Right lung (tissue), 5 donors: Measurements from ENCODE around the gene PLCD1. TPM values are rescaled to one million over a fixed set of nuclear protein-coding genes. Genes with fewer than 3 reads are reported as not detected.

Experiments used
- DNase-seq, 2 donors: peaks; one replicate each; pipeline ENCODE4 v3.0.0-alpha.2; 2013
- polyA plus RNA-seq, 5 donors: library from polyadenylated mRNA; unstranded; fragments of 120-200 nt; gene quantifications; one replicate each; pipeline versions ENCODE4 v1.2.1 to v1.2.3, GENCODE V29; 2013; ENCODE audit warnings: inconsistent platforms in 1 of 5, low replicate concordance in 1 of 5; ENCODE audit not compliant: insufficient read length in 5 of 5, insufficient read depth in 1 of 5

PLCD1 gene
- polyA plus RNA-seq, 5 donors, result 37.6 to 47.2 (median 44.0) TPM

DNA sequence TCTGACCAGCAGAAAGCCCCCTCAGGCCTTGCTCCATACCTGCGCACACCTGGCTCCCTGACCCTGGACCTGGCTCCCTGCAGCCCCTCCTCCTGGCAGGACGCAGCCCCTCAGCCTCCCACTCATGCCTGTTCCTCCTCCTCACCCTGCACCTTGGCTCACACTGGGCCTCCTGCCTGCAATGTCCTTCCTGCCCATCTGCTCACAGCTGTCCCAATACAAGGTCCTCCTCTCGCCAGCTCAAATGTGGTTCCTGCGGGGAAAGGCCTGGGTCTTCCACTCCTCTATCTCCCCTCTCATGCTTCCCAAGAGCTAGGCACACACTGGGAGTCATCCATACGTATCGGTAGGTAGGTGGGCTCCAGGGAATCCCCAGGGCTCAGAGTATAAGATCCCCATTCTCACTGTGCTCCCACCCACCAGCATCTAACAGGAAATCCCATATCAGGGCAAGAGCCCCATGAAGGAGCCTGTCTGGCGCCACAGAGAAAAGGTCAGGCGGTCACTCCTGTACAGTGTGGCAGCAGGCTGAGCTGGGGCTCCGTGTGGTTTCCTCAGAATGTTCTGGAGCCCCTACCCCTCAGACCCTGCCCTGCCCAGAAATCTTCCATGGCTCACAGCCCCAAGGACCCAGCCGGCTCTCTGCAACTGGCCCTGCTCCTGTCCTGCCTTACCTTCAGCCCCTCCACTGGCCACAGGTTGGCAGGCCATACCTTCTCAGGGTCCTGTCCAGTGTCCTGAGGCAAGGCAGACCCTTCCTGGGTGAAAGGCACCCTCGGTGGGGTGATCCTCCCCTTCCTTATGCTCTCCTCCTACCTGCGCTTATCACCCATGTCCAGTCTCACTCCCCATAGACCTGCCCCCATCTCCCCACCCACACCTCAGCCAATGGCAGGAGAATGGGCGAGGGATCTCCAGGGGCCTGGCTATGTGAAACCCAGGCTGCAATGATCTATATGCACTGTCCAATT, 10.9 kb downstream of the PLCD1 start:
- DNase-seq, result no peak

DNA sequence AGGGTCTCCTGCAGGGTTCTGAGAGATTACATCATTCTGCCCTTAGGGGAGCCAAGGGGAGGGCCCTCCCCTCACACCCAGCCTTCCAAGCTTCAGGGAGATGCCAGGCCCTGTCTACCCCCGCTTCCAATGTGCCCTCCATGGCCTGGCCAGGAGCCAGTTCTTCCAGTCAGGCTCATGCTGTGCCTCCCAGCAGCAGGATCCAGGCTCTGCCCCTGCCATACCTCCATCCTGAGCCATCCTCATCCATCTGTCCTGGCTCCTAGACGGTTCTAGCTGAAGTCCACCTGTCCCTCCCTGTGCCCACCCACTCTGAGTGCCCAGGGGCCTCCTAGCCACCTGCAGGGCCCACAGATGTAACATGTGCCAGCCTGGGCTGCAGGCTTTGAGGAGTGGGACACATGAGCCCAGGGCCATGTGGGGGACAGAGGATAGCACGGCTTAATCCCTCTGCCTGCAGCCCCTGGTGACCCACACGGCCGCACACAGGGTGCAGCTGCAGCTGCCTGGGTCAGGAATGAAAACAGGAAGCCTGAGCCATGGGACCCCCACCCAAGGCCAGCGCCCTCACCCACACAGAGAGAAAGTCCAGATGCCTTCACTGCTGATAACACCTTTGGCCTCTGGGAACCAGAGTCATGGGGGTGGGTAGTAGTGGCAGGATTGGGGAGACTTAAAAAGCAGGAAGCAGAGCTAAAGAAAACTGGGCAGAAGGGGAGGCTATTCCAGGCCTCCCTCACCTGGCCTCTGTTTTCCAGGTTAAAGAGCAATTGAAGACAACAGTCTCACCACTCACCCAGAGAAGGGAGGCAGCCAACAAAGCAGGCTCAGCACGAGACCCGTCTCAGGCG, 11.8 kb downstream of the PLCD1 start:
- no peak for DNase-seq

DNA sequence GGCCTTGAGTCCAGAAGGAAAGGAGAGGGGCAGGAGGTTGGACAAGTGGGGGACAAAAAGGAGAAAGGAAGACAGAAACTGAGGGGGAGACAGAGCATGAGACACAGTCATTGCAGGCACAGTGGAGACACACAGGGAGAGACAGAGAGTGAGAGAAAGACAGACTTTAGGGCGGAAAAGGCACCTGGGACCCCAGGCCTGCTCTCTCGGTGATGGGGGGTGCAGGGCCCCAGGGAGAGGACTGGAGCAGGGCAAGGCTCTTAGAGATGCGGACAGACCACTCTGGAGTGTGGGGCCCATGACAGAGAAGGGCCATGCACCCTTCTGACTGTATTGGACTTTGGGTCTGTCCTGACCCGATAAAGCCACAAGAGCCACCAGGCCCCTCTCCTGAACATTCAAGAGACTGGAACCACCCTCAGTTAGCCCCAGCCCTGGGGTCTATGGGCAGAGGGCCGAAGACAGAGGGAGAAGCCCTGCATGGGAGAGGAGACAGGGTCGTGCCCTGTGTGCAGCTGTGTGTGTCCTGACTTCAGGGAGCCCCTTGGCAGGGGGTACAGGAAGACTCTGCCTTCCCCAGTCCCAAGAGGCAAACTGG, 12.5 kb downstream of the PLCD1 start:
- no peak for DNase-seq

DNA sequence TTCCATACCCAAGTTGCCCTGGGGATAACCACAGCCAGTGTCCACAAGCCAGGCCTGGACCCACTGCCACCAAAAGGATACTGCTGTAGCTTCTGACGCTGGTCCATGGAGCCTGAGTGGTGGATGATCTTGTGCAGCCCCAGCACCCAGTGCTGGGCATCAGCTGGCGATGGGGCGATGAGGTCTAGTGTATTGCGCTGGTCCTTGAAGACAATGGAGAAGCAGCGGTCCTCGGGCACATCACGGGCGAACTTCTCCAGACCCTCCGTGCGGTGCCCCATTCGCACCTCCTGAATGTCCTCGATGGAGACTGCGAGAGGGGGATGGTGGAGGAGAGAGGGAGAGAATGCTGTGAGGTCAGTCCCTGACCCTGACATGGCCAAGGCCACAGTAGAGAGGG, 13.0 kb downstream of the PLCD1 start:
- no peak for DNase-seq

DNA sequence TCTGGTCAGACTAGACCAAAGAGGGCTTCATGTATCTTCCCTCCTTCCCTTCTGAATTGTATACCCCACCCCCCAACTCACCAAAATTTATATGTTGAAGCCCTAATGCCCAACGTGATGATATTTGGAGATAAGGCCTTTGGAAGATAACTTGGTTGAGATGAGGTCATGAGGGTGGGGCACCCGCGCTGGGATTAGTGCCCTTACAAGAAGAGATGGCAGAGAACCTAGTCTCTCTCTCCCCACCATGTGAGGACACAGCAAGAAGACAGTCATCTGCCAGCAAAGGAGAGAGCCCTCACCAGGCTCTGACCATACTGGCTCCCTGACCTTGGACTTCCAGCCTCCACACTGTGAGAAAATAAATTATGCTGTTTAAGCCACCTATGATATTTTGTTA, 13.5 kb downstream of the PLCD1 start:
- no peak for DNase-seq

DNA sequence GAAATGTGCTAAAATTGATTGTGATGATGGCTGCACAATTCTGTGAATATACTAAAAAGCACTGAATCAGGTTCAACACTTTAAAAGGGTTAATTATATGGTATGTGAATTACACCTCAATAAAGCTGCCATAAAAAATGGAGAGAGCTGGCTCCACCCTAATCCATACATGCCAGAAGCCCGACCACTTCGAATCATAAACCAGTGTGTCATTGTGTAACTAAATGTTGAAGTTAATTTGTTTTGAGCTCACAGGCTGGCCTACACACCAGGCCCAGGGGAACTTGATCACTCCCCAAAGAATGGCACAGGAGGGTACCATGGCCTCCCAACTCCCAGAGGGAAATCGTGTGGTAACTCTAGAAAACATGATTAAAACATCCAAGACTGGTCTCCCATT, 14.0 kb downstream of the PLCD1 start:
- no peak for DNase-seq

DNA sequence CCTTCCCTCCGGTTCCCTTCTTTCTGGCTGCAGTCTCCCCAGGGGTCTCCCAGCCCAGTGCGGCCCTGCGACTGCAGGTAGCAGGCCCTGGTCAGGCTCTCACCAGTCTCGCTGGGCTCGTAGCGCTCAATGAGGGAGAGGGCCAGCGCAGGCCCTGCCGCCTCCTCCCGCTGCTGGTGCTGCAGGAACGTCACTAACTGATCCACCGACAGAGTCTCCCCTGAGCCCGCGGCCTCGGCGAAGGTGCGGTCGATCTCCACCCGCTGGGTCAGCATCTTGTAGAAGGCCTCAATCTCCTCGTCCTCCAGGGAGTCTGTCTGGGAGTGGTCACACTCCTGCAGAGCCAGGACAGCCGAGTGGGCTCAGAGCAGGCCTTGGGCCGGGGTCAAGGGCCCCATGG, 18.3 kb downstream of the PLCD1 start:
- no peak for DNase-seq

DNA sequence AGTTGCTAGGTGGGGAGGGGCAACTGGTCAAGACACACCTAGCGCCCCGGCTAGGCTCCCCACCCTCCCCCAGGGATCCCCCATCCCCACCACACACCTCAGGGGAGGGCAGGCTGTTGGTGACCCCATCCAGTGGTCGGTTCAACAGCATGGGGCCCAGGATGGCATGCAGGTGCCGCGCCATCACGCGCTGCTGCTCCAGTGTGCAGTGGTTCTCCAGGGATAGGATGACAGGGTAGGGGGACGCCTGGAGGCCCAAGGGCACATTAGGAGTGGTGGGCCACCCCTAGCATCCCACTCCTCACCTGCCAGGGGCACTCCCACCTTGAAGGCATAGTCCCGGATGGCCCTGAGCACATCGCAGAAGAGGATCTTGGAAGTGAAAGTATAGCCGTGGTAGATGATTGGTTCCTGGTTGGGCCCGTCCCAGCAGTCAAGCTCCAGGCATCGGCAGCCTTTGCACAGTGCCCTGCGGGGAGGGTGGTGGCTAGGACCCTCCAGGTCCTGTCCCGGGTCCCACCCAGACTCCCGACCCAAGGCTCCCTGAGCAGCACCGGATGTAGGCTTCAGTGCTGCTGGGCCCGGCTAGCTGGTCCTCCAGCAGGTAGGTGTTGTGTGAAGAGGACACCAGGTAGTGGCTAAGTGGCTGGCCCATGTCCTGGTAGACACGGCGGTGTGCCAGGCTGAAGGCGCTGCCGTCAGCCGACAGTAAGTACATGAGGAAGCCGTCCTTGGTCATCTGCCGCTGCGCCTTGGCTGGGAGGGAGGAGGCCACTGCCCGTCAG, 19.4 kb downstream of the PLCD1 start:
- DNase-seq, result no peak

DNA sequence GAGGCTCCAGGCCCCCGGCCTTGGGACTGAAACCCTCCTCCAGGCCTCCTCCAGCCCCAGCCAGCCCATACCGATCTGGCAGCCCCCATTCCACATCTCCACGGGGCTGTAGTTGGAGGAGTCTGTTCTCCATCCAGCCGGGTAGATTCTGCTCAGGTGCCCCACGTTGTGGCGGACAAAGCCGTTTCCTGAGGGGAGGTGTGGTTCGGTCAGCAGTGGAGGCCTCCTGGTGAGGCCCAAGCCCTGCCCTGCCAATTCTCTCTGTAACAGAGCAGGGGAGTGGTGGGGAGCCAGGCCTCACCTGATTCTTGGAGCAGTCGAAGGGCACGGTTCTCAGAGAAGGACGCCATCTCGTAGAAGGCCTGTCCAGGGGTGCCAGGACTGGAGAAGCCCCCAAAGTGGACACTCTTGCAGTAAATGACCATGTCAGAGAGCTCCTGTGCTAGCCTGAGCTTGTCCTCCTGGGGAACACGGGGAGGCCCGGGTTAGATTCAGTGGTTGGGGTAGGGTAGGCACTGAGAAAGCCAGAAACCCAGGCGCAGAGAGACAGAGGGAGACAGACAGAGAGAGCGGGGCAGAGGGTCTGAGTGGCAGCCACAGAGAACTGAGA, 20.4 kb downstream of the PLCD1 start:
- no peak for DNase-seq

DNA sequence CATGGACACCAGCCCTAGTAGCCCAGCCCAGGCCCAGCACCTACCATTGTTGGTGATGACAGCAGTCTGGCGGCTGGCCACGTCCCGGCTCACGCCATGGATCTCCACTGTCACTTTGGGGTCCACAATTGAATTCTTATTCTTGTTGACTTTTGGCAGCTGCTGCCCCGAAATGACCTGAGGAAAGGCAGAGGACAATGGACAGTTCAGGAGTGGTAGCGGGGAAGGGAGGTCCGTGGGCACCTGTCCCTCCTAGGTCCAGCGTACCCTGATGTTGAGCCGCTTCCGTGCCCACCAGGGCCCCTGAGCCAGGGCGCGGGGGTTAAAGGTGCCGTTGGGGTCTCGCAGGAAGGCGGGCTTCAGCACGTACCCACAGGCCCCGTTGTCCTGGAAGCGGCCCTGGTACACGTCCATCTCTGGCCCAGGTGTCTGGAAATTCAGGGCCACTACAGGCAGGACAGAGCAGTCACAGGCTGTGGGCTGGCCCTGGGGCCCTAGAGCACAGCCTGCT, 21.2 kb downstream of the PLCD1 start:
- no peak for DNase-seq

DNA sequence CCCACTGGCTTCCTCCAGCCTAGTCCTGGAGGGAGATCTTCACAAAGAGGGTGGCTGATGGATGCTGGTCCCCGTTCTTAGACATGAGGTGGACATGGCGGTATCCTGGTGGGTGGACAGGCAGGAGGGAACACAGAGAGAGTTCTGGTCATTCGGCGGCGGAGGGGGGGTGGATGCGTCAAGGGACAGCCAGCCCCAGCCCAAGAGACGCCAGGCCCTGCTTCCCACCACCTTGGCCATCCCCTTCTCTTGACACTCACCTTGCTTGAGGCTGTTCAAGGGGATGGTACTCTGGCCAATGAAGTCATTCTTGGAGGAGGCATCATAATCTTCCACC, 21.7 kb downstream of the PLCD1 start:
- no peak for DNase-seq

DNA sequence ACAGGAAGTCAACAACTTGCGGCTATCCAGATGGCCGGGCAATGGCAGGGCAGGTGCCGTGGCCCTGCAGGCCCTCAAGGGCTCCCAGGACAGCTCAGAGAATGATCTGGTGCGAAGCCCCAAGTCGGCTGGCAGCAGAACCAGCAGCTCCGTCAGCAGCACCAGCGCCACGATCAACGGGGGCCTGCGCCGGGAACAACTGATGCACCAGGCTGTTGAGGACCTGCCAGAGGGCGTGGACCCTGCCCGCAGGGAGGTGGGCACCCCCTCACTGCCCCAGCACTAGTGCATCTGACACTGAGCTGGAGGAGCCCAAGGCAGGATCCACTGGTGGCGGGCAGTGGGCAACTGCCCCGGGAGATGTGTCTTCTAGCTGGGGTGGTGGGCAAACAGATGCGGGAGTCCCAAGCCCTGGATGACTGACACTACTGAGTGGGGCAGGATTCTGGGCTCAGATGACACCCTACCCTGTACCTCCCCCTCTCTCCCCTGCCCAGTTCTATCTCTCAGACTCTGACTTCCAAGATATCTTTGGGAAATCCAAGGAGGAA, 22.9 kb downstream of the PLCD1 start:
- no peak for DNase-seq

DNA sequence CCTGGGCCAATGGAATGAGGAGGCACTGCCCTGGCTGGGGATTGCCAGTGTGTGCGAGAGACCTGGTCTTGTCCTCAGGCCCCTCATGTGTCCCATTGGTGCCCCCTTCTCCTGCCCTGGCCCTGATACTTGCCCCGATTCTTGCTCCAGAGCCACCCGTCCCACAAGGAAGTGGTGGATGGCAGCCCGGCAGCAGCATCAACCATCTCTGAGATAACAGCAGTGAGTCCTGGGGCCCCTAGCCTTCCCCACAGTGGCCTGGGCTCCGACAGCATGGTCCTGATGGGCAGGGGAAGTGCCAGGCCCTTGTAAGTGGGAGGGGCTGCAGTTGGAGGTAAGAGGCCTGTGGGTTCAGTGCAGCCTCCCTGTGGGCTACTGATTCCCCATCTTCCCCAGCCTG, 23.4 kb downstream of the PLCD1 start:
- no peak for DNase-seq

DNA sequence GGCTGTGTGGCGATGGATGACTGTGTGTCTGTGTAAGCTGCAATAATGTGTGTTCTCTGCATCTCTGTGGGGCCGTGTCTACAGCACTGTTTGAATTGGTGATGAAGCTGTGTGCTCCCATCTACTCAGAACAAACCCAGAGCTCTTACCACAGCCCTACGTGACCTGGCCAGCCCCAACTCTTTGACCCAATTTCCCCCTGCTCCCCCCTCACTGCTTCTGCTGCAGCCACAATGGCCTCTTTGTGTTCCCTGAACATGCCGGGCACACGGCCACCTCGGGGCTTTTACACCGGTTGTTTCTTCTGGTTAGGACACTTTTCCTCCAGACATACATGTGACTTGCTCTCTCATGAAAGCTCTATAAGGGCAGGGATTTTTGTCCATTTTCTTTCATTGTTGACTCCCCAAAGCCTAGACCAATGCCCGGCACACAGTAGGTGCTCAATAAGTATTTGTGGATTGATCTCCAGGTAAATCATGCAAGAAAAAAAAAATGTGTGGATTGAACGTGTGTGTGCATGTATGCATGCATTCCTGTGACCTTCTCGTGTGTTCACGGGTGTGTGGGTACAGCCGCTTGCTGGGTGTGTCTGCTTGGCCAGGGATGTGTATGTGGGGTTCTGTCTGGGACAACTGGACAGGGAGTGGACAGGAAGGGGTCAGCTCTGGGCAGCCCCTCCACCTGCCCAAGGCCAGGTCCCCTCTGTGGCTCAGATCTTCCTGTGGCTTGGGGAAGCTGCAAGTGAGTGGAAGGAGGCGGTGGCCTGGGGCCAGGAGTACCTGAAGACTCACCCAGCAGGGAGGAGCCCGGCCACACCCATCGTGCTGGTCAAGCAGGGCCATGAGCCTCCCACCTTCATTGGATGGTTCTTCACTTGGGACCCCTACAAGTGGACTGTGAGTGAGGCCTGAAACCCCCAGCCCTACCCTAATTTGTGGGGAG, 24.1 kb downstream of the PLCD1 start:
- no peak for DNase-seq

DNA sequence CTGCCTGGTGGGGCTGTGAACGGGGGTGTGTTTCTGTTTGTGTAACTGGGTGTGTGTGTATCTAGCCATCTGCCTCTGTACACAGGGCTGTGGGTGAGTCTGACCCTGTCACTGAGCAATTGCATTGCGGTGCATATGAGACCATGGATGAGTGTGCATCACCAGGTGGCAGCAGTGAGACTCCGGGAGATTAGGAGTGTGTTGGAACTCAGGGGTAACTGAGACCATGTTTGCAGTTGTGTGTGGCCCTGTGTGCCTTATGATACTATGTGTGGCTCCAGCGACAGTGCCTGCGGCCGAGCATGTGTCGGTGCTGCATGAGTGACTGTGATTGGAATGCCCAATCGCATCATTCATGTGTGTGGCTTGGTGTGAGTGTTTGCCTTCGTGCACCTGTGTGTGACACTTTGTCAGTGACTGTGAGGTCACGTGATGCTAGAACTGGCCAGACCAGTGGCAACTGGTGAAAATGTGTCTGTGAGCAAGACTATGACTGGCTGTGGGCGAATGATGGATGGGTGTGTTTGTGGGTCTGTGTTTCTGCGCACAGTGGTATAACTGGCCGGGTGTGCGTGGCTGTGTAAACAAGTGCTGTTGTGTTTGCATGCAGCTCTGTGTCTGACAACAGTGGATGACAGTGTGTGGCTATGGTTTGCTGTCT, 24.9 kb downstream of the PLCD1 start:
- no peak for DNase-seq

DNA sequence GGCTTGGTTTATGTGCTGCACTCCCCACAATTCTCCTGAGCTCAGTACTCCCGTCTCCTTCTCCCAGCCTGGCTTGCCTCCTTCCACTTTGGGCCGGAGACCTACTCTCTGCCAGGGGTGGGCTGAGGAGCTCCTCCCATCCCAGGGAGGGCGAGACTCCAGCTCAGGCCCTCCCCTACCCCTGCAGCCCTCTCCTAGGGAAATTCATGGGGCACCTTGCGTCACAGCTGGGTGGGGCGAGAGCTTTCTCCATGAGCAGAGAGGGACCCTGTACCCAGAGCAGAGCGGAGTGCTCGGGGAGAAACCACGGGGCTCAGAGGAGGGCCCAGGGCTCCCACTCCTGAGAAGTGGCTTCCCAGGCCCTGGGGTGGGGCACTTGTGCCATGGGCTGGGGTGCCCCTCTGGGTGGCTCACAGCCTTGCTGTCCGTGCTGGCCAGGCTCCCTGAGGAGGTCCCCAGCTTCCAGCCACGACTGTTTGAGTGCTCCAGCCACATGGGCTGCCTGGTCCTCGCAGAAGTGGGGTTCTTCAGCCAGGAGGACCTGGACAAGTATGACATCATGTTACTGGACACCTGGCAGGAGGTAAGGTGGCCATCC, 25.5 kb downstream of the PLCD1 start:
- DNase-seq, result no peak

DNA sequence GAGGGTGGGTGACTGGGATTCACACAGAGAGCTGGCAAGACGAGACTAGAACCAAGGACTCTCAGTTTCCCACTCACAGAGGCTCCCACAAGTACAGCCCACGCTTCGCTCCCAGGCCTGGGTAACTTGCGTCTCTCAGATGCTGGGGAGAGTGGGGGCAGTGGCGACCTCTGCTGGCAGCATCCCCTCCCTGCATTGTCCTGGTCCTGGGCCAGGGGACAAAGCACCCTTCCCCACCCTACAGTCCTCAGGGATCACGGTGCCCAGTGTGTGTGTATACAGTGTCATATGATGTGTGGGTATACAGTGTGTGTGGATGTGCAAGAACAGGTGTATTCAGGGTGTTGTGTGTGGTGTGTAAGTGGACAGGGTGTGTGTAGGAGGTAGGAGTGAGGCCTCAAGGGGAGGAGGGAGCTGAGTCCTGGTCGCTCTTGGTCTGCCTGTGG, 26.0 kb downstream of the PLCD1 start:
- DNase-seq, result no peak

DNA sequence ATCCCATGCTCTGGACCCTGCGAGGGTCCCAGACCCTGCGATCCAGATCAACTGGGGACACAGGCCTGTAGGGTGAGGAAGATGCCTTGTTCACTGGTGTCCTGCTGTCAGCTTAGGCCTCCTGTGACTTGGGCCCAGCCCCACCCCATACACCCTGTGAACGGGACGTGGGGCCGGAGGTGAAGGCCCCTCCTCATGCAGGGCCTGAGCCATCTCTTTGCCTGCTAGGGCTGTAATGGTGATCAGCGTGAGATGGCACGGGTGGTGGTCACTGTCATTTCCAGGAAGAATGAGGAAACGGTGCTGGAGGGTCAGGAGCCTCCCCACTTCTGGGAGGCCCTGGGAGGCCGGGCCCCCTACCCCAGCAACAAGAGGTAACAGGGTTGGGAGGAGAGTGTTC, 26.5 kb downstream of the PLCD1 start:
- no peak for DNase-seq
